ENCODE measurements around the gene SDK2.

Gene SDK2

DNA sequence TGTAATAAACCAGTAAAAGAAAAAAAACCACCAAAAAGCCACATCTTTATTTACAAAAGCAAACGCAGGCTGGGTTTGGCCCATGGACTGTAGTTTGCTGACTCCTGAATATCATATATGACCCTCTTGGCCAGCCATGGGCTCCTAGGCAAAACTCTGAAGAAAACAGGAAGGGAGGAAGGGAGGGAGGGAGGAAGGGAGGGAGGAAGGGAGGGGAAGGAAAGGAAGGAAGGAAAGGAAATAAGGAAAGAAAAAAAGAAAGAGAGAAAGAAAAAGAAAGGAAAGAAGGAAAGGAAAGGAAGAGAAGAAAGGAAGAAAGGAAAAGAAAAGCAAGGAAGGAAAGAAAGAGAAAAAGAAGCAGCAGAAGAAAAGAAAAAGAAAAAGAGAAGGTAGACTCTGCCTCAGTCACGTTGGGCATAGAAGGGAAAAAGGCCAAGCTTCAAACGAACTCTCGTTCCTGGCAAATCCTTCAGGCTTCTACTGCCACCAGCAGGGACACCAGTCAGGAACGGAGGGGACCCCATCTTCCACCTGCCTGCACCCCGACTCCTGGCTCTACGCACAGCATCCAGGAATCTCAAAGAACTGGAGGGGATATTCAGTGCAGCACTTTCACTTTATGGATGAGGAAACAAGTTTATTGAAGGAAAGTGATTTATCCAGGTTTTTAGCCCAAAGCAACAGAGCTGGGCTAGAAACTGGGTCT is 354.5 kb downstream of the SDK2 start:
- Histone ChIP-seq H3K9ac (ENCODE audit: low read length) (no peak overlapping the region), H3K9me3 (replicated peaks; ENCODE audit: insufficient read depth, low read length) (no peaks in the 10 kb centered on the region), H3K79me2 (ENCODE audit: low read length) (peaks cover 3% of the 10 kb centered on the region; the same call in 1 of the 2 replicates), H4K20me1 (ENCODE audit: insufficient read depth, low read length) (no peaks in the 10 kb centered on the region), H3K4me3 (ENCODE audit: low read length) (no peak overlapping the region), H3K27ac (ENCODE audit: low read length) (no peak overlapping the region), H3K27me3 (replicated peaks; ENCODE audit: insufficient read depth, low read length) (no peaks in the 10 kb centered on the region), H3K9me2 (replicated peaks; ENCODE audit: insufficient read depth, low read length) (no peaks in the 10 kb centered on the region), H2AFZ (ENCODE audit: low read length) (no peak overlapping the region), H3F3A (ENCODE audit: insufficient read depth, low read length) (no peaks in the 10 kb centered on the region), H3K4me2 (ENCODE audit: low read depth, low read length) (no peak overlapping the region), H3K4me1 (ENCODE audit: low read length) (peaks cover 21% of the 10 kb centered on the region), H3K36me3 (replicated peaks; ENCODE audit: insufficient read depth, low read length) (no peaks in the 10 kb centered on the region)
- DNase-seq: no peak
- TF ChIP-seq EZH2phosphoT487 (IDR thresholded peaks at IDR 0.05; ENCODE audit: low read length): no peak
- TF ChIP-seq EZH2 (optimal IDR thresholded peaks at IDR 0.05; ENCODE audit: low read depth, low read length): no peak
- TF ChIP-seq, protein P1, sequence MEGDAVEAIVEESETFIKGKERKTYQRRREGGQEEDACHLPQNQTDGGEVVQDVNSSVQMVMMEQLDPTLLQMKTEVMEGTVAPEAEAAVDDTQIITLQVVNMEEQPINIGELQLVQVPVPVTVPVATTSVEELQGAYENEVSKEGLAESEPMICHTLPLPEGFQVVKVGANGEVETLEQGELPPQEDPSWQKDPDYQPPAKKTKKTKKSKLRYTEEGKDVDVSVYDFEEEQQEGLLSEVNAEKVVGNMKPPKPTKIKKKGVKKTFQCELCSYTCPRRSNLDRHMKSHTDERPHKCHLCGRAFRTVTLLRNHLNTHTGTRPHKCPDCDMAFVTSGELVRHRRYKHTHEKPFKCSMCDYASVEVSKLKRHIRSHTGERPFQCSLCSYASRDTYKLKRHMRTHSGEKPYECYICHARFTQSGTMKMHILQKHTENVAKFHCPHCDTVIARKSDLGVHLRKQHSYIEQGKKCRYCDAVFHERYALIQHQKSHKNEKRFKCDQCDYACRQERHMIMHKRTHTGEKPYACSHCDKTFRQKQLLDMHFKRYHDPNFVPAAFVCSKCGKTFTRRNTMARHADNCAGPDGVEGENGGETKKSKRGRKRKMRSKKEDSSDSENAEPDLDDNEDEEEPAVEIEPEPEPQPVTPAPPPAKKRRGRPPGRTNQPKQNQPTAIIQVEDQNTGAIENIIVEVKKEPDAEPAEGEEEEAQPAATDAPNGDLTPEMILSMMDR (IDR thresholded peaks at IDR 0.05; ENCODE audit: low read length): no peak

DNA sequence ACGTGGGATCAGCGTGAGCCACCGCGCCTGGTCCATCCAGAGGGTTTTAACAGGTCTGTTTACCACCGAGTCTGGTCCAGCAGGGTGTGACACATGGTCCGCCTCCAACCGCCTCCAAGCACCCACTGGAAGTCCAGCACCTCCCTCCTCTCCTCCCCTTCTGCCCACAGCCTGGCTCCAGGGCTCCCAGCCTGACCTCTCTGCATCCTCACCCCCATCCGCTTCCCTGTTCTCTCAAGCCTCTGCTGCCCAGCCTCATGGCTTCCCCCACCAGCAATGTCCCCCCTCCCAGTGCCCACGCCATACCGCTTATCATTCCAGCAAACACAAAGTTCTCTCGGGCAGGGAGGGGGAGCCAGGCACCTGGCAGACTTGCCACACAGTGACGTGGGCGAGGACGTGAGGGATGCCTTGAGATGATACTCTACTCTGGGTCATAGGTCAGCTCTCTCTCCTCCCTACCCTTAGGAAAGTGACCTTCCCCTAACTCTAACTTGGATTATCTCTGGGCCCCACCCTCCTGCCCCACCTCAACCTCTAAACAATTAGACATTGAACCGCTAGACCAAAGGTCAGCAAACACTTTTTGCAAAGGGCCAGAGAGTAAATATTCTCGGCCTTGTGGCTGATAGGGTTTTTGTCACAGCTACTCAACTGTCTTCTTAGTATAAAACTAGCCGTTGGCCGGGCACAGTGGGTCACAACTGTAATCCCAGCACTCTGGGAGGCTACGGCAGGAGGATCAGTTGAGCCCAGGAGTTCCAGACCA is 355.5 kb downstream of the SDK2 start:
- Histone ChIP-seq H4K20me1 (ENCODE audit: insufficient read depth, low read length) (no peaks in the 10 kb centered on the region), H3K4me2 (ENCODE audit: low read depth, low read length) (no peak overlapping the region), H3K9me2 (replicated peaks; ENCODE audit: insufficient read depth, low read length) (no peaks in the 10 kb centered on the region), H3K79me2 (ENCODE audit: low read length) (peaks cover 3% of the 10 kb centered on the region; the same call in 1 of the 2 replicates), H3K27ac (ENCODE audit: low read length) (no peak overlapping the region), H3K36me3 (replicated peaks; ENCODE audit: insufficient read depth, low read length) (no peaks in the 10 kb centered on the region), H3K9me3 (replicated peaks; ENCODE audit: insufficient read depth, low read length) (no peaks in the 10 kb centered on the region), H3F3A (ENCODE audit: insufficient read depth, low read length) (no peaks in the 10 kb centered on the region), H3K9ac (ENCODE audit: low read length) (no peak overlapping the region), H3K4me3 (ENCODE audit: low read length) (no peak overlapping the region), H3K27me3 (replicated peaks; ENCODE audit: insufficient read depth, low read length) (no peaks in the 10 kb centered on the region), H2AFZ (ENCODE audit: low read length) (no peak overlapping the region), H3K4me1 (ENCODE audit: low read length) (peaks cover 21% of the 10 kb centered on the region)
- no peak for TF ChIP-seq EZH2phosphoT487 (IDR thresholded peaks at IDR 0.05; ENCODE audit: low read length)
- TF ChIP-seq, protein P1 (IDR thresholded peaks at IDR 0.05; ENCODE audit: low read length): no peak
- DNase-seq: no peak

DNA sequence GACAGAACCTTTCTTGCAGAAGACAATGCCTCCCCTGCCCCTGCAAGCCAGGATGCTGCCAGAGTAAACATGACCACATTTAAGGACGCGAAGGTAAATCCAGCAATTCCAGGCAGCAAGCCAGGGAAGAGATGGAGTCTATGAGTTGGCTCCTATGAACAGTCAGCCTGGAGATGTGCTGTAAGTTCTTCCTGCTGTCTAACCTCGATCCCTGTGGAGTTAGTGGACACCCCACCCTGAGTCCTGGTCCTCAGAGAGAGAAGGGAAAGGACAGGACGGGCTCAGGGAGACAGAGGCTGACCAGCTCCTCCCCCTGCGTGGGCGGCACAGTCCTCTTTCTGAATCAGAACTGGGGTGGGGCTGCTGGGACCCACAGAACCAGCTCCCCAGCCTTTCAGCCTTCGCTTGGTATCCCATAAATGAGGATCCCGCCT is 357.4 kb downstream of the SDK2 start:
- Histone ChIP-seq H3K4me1 (ENCODE audit: low read length) (peaks cover 18% of the 10 kb centered on the region), H3K9me2 (replicated peaks; ENCODE audit: insufficient read depth, low read length) (no peaks in the 10 kb centered on the region), H3K9me3 (replicated peaks; ENCODE audit: insufficient read depth, low read length) (no peaks in the 10 kb centered on the region), H3K9ac (ENCODE audit: low read length) (no peak overlapping the region), H3K4me2 (ENCODE audit: low read depth, low read length) (no peak overlapping the region), H3K4me3 (ENCODE audit: low read length) (no peak overlapping the region), H3K27me3 (replicated peaks; ENCODE audit: insufficient read depth, low read length) (no peaks in the 10 kb centered on the region), H3K79me2 (ENCODE audit: low read length) (peaks cover 3% of the 10 kb centered on the region; the same call in 1 of the 2 replicates), H3K36me3 (replicated peaks; ENCODE audit: insufficient read depth, low read length) (no peaks in the 10 kb centered on the region), H3K27ac (ENCODE audit: low read length) (no peak overlapping the region), H3F3A (ENCODE audit: insufficient read depth, low read length) (no peaks in the 10 kb centered on the region), H4K20me1 (ENCODE audit: insufficient read depth, low read length) (no peaks in the 10 kb centered on the region), H2AFZ (ENCODE audit: low read length) (no peak overlapping the region)
- TF ChIP-seq, protein P1 (IDR thresholded peaks at IDR 0.05; ENCODE audit: low read length): no peak
- no peak for TF ChIP-seq EZH2phosphoT487 (IDR thresholded peaks at IDR 0.05; ENCODE audit: low read length)
- no peak for TF ChIP-seq EZH2 (optimal IDR thresholded peaks at IDR 0.05; ENCODE audit: low read depth, low read length)
- DNase-seq: no peak

Measured in MM.1S (cell line).